ENCODE results near the gene RPTN. TPM values are rescaled to one million over a fixed set of nuclear protein-coding genes. Genes with fewer than 3 reads are reported as not detected.

The RPTN gene
- total RNA-seq, 1 experiment from 2014 or later = not detected

GRCh38 chr1:152125834-152126443 is 33.1 kb downstream of the RPTN start:
- H3K27me3 Mint-ChIP-seq (ENCODE audit: unreplicated experiment) = peaks cover 93% of the 10 kb centered on the region
- no TSS peak for BruUV-seq (replicated peaks)
- no peaks in the 10 kb centered on the region for H3K36me3 Mint-ChIP-seq (ENCODE audit: insufficient read depth, unreplicated experiment)
- CTCF ChIA-PET = no interaction called here
- intact Hi-C loops (cut with micrococcal nuclease; ENCODE audit: unreplicated experiment) = no loop called here
- H3K4me1 Mint-ChIP-seq (ENCODE audit: low read depth, unreplicated experiment) = no peaks in the 10 kb centered on the region
- TF ChIP-seq CTCF (IDR thresholded peaks at IDR 0.05; ENCODE audit: unreplicated experiment) = no peak
- H3K4me3 Mint-ChIP-seq (ENCODE audit: low read depth, unreplicated experiment) = no peak overlapping the region
- DNase-seq = no peak
- H3K27ac Mint-ChIP-seq (ENCODE audit: unreplicated experiment) = no peak overlapping the region
- no peaks in the 10 kb centered on the region for H3K9me3 Mint-ChIP-seq (ENCODE audit: low read depth, unreplicated experiment)

- intact Hi-C loops (cut with micrococcal nuclease; ENCODE audit: unreplicated experiment) = no loop called here
- no peaks in the 10 kb centered on the region for H3K36me3 Mint-ChIP-seq (ENCODE audit: insufficient read depth, unreplicated experiment)
- no peaks in the 10 kb centered on the region for H3K4me1 Mint-ChIP-seq (ENCODE audit: low read depth, unreplicated experiment)
- peaks cover 87% of the 10 kb centered on the region for H3K27me3 Mint-ChIP-seq (ENCODE audit: unreplicated experiment)
- H3K27ac Mint-ChIP-seq (ENCODE audit: unreplicated experiment) = no peak overlapping the region
- no peak overlapping the region for H3K4me3 Mint-ChIP-seq (ENCODE audit: low read depth, unreplicated experiment)
- CTCF ChIA-PET = no interaction called here
- no peak for DNase-seq
- H3K9me3 Mint-ChIP-seq (ENCODE audit: low read depth, unreplicated experiment) = no peaks in the 10 kb centered on the region
- no peak for TF ChIP-seq CTCF (IDR thresholded peaks at IDR 0.05; ENCODE audit: unreplicated experiment)
- BruUV-seq (replicated peaks) = no TSS peak
Measured at GRCh38 chr1:152118915-152119314, 40.1 kb downstream of the RPTN start.

GRCh38 chr1:152115344-152115743 is 43.7 kb downstream of the RPTN start, which contains the start of gene TCHH:
Gene TCHH, minus strand, starts transcription at chr1:152115444. Its CDS starts 1,364 bp downstream, at chr1:152114080.
- Mint-ChIP-seq H3K27me3 (ENCODE audit: unreplicated experiment) (peaks cover 53% of the 10 kb centered on the region), H3K4me3 (ENCODE audit: low read depth, unreplicated experiment) (no peak within 1 kb of the TSS), H3K36me3 (ENCODE audit: insufficient read depth, unreplicated experiment) (no peaks in the 10 kb centered on the region), H3K9me3 (ENCODE audit: low read depth, unreplicated experiment) (no peaks in the 10 kb centered on the region), H3K4me1 (ENCODE audit: low read depth, unreplicated experiment) (no peaks in the 10 kb centered on the region), H3K27ac (ENCODE audit: unreplicated experiment) (no peak within 1 kb of the TSS)
- intact Hi-C loops (cut with micrococcal nuclease; ENCODE audit: unreplicated experiment) = no loop called here
- BruUV-seq (replicated peaks) = no TSS peak
- CTCF ChIA-PET = no interaction called here
- DNase-seq = no peak
- no peak for TF ChIP-seq CTCF (IDR thresholded peaks at IDR 0.05; ENCODE audit: unreplicated experiment)

- CTCF ChIA-PET = no interaction called here
- peaks cover 5% of the 10 kb centered on the region for H3K4me1 Mint-ChIP-seq (ENCODE audit: low read depth, unreplicated experiment)
- no peak overlapping the region for H3K27ac Mint-ChIP-seq (ENCODE audit: unreplicated experiment)
- no peak for TF ChIP-seq CTCF (IDR thresholded peaks at IDR 0.05; ENCODE audit: unreplicated experiment)
- no TSS peak for BruUV-seq (replicated peaks)
- intact Hi-C loops (cut with micrococcal nuclease; ENCODE audit: unreplicated experiment) = loop anchor here (2.0 kb wide), 1 partner anchor 60 kb away; no protein-coding TSS in a partner anchor
- H3K9me3 Mint-ChIP-seq (ENCODE audit: low read depth, unreplicated experiment) = no peaks in the 10 kb centered on the region
- H3K27me3 Mint-ChIP-seq (ENCODE audit: unreplicated experiment) = peaks cover 33% of the 10 kb centered on the region
- DNase-seq = no peak
- H3K36me3 Mint-ChIP-seq (ENCODE audit: insufficient read depth, unreplicated experiment) = no peaks in the 10 kb centered on the region
- H3K4me3 Mint-ChIP-seq (ENCODE audit: low read depth, unreplicated experiment) = no peak overlapping the region
Measured at GRCh38 chr1:152112885-152113432, 46.1 kb downstream of the RPTN start.
